ENCODE measurements around the gene HBM.

DNA sequence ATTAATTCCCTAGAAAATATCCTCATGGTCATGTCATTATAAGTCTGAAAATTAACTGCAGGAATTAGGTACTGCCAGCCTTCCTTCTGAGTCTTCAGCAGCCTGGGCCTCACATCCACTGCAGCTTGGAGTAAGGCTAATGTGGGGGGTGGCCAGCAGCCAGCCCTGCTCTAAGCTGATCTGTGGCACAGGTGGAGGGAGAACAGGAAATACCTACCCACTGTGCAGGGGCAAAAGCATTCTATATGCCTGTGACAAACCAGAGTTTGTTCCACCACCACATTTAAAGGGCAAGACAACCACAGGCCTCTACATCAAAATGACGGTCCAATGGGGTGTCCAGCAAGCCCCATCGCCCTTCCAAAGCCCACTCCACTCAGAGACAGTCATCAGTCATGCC lies 36.7 kb upstream of the HBM start:
- TF ChIP-seq, protein P1, sequence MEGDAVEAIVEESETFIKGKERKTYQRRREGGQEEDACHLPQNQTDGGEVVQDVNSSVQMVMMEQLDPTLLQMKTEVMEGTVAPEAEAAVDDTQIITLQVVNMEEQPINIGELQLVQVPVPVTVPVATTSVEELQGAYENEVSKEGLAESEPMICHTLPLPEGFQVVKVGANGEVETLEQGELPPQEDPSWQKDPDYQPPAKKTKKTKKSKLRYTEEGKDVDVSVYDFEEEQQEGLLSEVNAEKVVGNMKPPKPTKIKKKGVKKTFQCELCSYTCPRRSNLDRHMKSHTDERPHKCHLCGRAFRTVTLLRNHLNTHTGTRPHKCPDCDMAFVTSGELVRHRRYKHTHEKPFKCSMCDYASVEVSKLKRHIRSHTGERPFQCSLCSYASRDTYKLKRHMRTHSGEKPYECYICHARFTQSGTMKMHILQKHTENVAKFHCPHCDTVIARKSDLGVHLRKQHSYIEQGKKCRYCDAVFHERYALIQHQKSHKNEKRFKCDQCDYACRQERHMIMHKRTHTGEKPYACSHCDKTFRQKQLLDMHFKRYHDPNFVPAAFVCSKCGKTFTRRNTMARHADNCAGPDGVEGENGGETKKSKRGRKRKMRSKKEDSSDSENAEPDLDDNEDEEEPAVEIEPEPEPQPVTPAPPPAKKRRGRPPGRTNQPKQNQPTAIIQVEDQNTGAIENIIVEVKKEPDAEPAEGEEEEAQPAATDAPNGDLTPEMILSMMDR (IDR thresholded peaks at IDR 0.05), result no peak
- TF ChIP-seq POLR2AphosphoS5 (IDR thresholded peaks at IDR 0.05; ENCODE audit: insufficient read depth in 1 of 2, low read depth in 1 of 2) (no peak), POLR2A (IDR thresholded peaks at IDR 0.05) (no peak)

Data from vagina (tissue), 2 donors.